Measurements from ENCODE around the gene PLXNA4.

DNA sequence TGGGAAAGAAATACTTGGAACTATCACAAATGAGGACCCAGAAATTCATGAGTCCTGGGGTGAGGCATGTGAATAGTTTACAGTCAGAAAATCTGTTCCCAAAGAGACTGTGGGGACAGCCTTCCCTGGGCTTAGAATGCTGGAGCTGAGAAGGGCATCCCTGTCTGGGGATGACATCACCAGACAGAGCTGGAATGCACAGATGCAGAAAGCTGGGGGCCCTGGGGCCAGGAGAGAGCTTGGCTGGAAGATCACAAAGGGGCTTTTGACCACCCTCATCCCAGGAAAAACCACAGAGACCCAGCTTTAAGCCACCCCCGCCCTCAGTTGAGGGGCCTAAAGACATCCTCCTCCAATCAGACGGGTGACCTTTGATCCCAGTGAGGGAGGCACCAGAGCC is 264.5 kb downstream of the PLXNA4 start:
- TF ChIP-seq, protein P1, sequence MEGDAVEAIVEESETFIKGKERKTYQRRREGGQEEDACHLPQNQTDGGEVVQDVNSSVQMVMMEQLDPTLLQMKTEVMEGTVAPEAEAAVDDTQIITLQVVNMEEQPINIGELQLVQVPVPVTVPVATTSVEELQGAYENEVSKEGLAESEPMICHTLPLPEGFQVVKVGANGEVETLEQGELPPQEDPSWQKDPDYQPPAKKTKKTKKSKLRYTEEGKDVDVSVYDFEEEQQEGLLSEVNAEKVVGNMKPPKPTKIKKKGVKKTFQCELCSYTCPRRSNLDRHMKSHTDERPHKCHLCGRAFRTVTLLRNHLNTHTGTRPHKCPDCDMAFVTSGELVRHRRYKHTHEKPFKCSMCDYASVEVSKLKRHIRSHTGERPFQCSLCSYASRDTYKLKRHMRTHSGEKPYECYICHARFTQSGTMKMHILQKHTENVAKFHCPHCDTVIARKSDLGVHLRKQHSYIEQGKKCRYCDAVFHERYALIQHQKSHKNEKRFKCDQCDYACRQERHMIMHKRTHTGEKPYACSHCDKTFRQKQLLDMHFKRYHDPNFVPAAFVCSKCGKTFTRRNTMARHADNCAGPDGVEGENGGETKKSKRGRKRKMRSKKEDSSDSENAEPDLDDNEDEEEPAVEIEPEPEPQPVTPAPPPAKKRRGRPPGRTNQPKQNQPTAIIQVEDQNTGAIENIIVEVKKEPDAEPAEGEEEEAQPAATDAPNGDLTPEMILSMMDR (IDR thresholded peaks at IDR 0.05; ENCODE audit: insufficient read depth, low read length) = no peak
- no peak for TF ChIP-seq REST (IDR thresholded peaks at IDR 0.05; ENCODE audit: insufficient replicate concordance, low read depth)
